Activated naive CD4-positive, alpha-beta T cell treated with anti-CD3 and anti-CD28 coated beads, Interleukin-2, amount 10 ng/mL, durations not matched to agents 5 hours and 36 hours (primary cell): ENCODE measurements around the gene OSM. TPM values are rescaled to one million over a fixed set of nuclear protein-coding genes. Genes with fewer than 3 reads are reported as not detected.

Experiments
- total RNA-seq, 2 experiments: library from RNA; stranded (reverse); gene quantifications; one replicate each; pipeline ENCODE4 v1.2.3, GENCODE V29; 2021

The OSM gene
- 10 to 100 TPM; 72.0 to 74.5 TPM for total RNA-seq

GRCh38 chr22:30266445-30267381 is at the start of gene OSM:
Gene OSM (minus strand): TSS chr22:30266851. CDS start chr22:30266799, 52 bp downstream.

GRCh38 chr22:30289141-30289979 is 22.7 kb upstream of the OSM start, which contains the start of gene CASTOR1:
Gene CASTOR1 (minus strand): TSS chr22:30289505. CDS start chr22:30289497, 8 bp downstream.

DNA sequence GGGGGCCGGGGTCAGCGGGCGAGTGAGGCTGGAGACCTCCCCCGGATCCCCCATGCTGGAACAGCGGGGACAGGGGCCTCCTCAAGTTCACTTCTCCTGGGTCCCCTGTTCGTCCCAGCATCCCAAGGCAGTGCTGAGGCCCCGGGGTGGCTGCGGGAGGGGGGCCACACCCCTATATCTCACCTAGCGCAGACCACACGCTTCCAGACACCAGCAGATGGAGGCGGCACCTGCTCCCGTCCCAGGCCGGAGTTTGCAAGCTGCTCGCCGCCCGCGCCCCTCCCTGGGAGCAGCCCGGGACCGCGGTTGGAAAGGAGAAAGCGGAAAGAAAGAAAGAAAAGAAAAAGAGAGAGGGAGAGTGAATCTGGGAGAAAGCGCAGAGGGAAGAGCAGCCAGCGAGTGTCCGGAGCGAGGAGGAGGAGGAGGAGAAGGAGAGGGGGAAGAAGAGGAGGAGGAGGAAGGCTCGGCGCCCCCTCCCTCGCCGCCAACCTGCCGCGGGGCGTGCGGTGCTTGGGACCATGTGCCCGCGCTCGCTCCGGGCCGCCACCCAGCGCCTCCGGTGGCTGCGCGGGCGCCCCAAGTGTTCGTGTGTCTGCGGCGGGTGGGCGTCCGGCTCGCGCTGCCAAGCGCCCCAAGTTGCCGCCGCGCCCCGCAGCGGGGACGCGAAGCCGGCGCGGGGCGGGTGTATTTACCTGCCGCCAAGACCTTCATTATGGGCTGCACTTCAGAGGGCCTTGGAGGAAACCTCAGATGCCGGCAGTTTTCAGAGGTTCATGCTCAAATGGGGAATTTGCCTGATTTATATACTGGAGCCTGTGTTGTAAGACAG is 20.5 kb downstream of the OSM start, which contains the start of gene LIF:
Gene LIF, minus strand, starts transcription at position 775 of the 829 bp plus-strand sequence. Its CDS starts 64 bp downstream, at position 711.

Other genes with a start within 250 kb of the OSM start
- not detected for gene HORMAD2, start 186.4 kb downstream of the OSM start, total RNA-seq
- 100 to 1,000 TPM; 100 to 102 TPM for gene LIF, start 20.1 kb downstream of the OSM start, total RNA-seq
- gene CASTOR1, start 22.7 kb upstream of the OSM start, total RNA-seq, result 10 to 100 TPM; 19.4 to 20.0 TPM
- gene TBC1D10A, start 60.1 kb upstream of the OSM start, total RNA-seq, result 10 to 100 TPM; 50.4 to 50.9 TPM
- gene SF3A1, start 90.0 kb upstream of the OSM start, total RNA-seq, result 100 to 1,000 TPM; 217 to 233 TPM
- gene CCDC157, start 90.2 kb upstream of the OSM start, total RNA-seq, result 1 to 10 TPM; 3.3 to 4.2 TPM
- gene RNF215, start 120.6 kb upstream of the OSM start, total RNA-seq, result 1 to 10 TPM; 8.6 to 9.2 TPM
- 1 to 10 TPM; 7.7 to 9.4 TPM for gene SEC14L2, start 130.2 kb upstream of the OSM start, total RNA-seq
- gene MTFP1, start 158.9 kb upstream of the OSM start, total RNA-seq, result 10 to 100 TPM; 51.7 to 55.4 TPM
- gene SEC14L3, start 205.2 kb upstream of the OSM start, total RNA-seq, result under 1 TPM in 1 of 2 experiments, not detected in 1; 0.10 TPM
- not detected for gene SEC14L4, start 238.8 kb upstream of the OSM start, total RNA-seq